Measurements from ENCODE around the gene SLC35E1.
A peak's percentile ranks its signal among the peaks of the same experiment; 100 is the strongest.
"Not testable (repeated sequence)": the region's sequence is repeated elsewhere in the genome, so short reads cannot be mapped to it uniquely, and the experiment has no call there.

The SLC35E1 gene

GRCh38 chr19:16581145-16581970 lies 9.1 kb upstream of the SLC35E1 start:
- no peak for DNase-seq

GRCh38 chr19:16579381-16579780 lies 7.2 kb upstream of the SLC35E1 start:
- no peak for DNase-seq

- no peak for DNase-seq
Measured at GRCh38 chr19:16577531-16577985, 5.3 kb upstream of the SLC35E1 start.

GRCh38 chr19:16576690-16577530 lies 4.7 kb upstream of the SLC35E1 start:
- no peak for DNase-seq

- DNase-seq = no peak
Measured at GRCh38 chr19:16575861-16576689, 3.9 kb upstream of the SLC35E1 start.

GRCh38 chr19:16575282-16575681 lies 3.1 kb upstream of the SLC35E1 start:
- DNase-seq = no peak

- DNase-seq = no peak
Measured at GRCh38 chr19:16573925-16574324, 1.7 kb upstream of the SLC35E1 start.

GRCh38 chr19:16573296-16573695 lies 1.1 kb upstream of the SLC35E1 start:
- no peak for DNase-seq

- DNase-seq = peak in 2 of 5 experiments; percentile 32 to 79
Measured at GRCh38 chr19:16571822-16572331, 338 bp downstream of the SLC35E1 start.

- no peak for DNase-seq
Measured at GRCh38 chr19:16571283-16571682, 932 bp downstream of the SLC35E1 start.

- DNase-seq = no peak
Measured at GRCh38 chr19:16569609-16570320, 2.5 kb downstream of the SLC35E1 start.

GRCh38 chr19:16566702-16567101 lies 5.5 kb downstream of the SLC35E1 start:
- no peak for DNase-seq

- DNase-seq = peak; percentile 57 to 99 (median 84)
Measured at GRCh38 chr19:16566161-16566560, 6.1 kb downstream of the SLC35E1 start.

- no peak for DNase-seq
Measured at GRCh38 chr19:16564842-16565241, 7.4 kb downstream of the SLC35E1 start.

- no peak for DNase-seq
Measured at GRCh38 chr19:16562608-16563025, 9.6 kb downstream of the SLC35E1 start.

GRCh38 chr19:16561382-16561781 lies 10.8 kb downstream of the SLC35E1 start:
- DNase-seq = no peak

- DNase-seq = no peak
Measured at GRCh38 chr19:16559780-16560276, 12.4 kb downstream of the SLC35E1 start.

- DNase-seq = no peak
Measured at GRCh38 chr19:16554776-16555175, 17.4 kb downstream of the SLC35E1 start.

GRCh38 chr19:16551902-16552301 lies 20.3 kb downstream of the SLC35E1 start:
- DNase-seq = not testable (repeated sequence)

GRCh38 chr19:16548956-16549355 lies 23.3 kb downstream of the SLC35E1 start:
- no peak for DNase-seq

- DNase-seq = peak in 1 of 5 experiments; percentile 79
Measured at GRCh38 chr19:16544473-16545231, 27.6 kb downstream of the SLC35E1 start.

Measured in T-helper 2 cell (primary cell).